Sigmoid colon (tissue), 7 donors: ENCODE data around the gene ARMC2. TPM values are rescaled to one million over a fixed set of nuclear protein-coding genes. Genes with fewer than 3 reads are reported as not detected.

ENCODE experiments used
- DNase-seq: peaks from one replicate; pipeline ENCODE4 v3.0.0-alpha.2; 2019
- H3K27ac ChIP-seq, 4 donors: fragments of 200-600 bp; sonication (generic); one replicate each; pipeline ENCODE4 v1.5.1; 2016 to 2019; ENCODE audit warnings: mild to moderate bottlenecking in 1 of 4
- H3K27me3 ChIP-seq, 3 donors: fragments of 200-600 bp; sonication (generic); one replicate each; pipeline ENCODE4 v1.5.1; 2019; ENCODE audit warnings: mild to moderate bottlenecking in 1 of 3
- H3K36me3 ChIP-seq, 4 donors: fragments of 200-600 bp; sonication (generic); one replicate each; pipeline ENCODE4 v1.5.1; 2016 to 2019
- H3K4me1 ChIP-seq, 4 donors: fragments of 200-600 bp; sonication (generic); one replicate each; pipeline ENCODE4 v1.5.1; 2017 to 2019
- H3K4me3 ChIP-seq, 4 donors: fragments of 200-600 bp; sonication (generic); one replicate each; pipeline ENCODE4 v1.5.1; 2017 to 2019; ENCODE audit warnings: mild to moderate bottlenecking in 2 of 4, moderate library complexity in 1 of 4
- H3K9me3 ChIP-seq, 4 donors: fragments of 200-600 bp in 3 of 4; sonication (generic) in 3 of 4; one replicate each; pipeline versions ENCODE4 v1.5.1 to v1.6.1; 2013 to 2019
- CTCF ChIP-seq, 4 experiments: fragments of 450-650 bp in 3 of 4; fragments of 200-600 bp in 1 of 4; IDR thresholded peaks; one replicate each; pipeline ENCODE4 v1.5.1; 2016 to 2019; ENCODE audit warnings: antibody characterized with exemption in 4 of 4, mild to moderate bottlenecking in 3 of 4, moderate library complexity in 2 of 4
- EP300 ChIP-seq, 4 donors: sonication (generic); formaldehyde crosslinking; IDR thresholded peaks; one replicate each; pipeline ENCODE4 v1.6.1; 2017; ENCODE audit warnings: antibody characterized with exemption in 4 of 4
- POLR2A ChIP-seq, 2 donors: fragments of 450-650 bp; IDR thresholded peaks; one replicate each; pipeline ENCODE4 v1.6.1; 2016; ENCODE audit warnings: antibody characterized with exemption in 2 of 2, mild to moderate bottlenecking in 2 of 2, moderate library complexity in 2 of 2
- POLR2AphosphoS5 ChIP-seq, 4 donors: sonication (generic); formaldehyde crosslinking; IDR thresholded peaks; one replicate each; pipeline ENCODE4 v1.6.1; 2017; ENCODE audit warnings: antibody characterized with exemption in 4 of 4
- WGBS, 2 donors: extraction: QIAGEN DNeasy Blood & Tissue Kit; methylation state at CpG; one replicate each; pipeline ENCODE4 v1.1.7; 2013; 5-methylcytosine and 5-hydroxymethylcytosine counted together
- intact Hi-C: fragments of 100-400 bp; cut with DNase I; formaldehyde crosslinking; loops from one replicate; pipeline ENCODE4 v1.15.1; 2023
- polyA plus RNA-seq, 3 donors: library from polyadenylated mRNA; stranded (reverse); fragments of 200-250 nt; gene quantifications; one replicate each; pipeline ENCODE4 v1.2.3, GENCODE V29; 2013
- total RNA-seq, 4 donors: library from RNA; depleted of rRNA; stranded (reverse); fragments of >200 nt; gene quantifications; one replicate each; pipeline ENCODE4 v1.1.0, GENCODE V29; 2016
- donor health status: healthy with polysubstance abuse.
- donor health status: Bipolar disorder and iron deficiency.
- donor health status: healthy.

ARMC2 gene
- total and polyA plus RNA-seq, 7 donors: under 0.01 to 8.6 (median 2.5) TPM

GRCh38 chr6:108878942-108879341, 30.7 kb downstream of the ARMC2 start:
- Histone ChIP-seq H3K4me3 (no peak overlapping the region), H3K9me3 (no peaks in the 10 kb centered on the region), H3K27me3 (no peaks in the 10 kb centered on the region), H3K36me3 (no peaks in the 10 kb centered on the region), H3K27ac (no peak overlapping the region), H3K4me1 (peaks cover 0 to 7% (median 5%) of the 10 kb centered on the region in 4 donors)
- WGBS, 2 donors: 95 to 98% methylated on average over 2 of the region's 2 CpGs
- intact Hi-C loops: no loop called here
- TF ChIP-seq POLR2AphosphoS5 (IDR thresholded peaks at IDR 0.05): no peak
- TF ChIP-seq POLR2A (IDR thresholded peaks at IDR 0.05): no peak
- TF ChIP-seq EP300 (IDR thresholded peaks at IDR 0.05): no peak
- TF ChIP-seq CTCF (IDR thresholded peaks at IDR 0.05): no peak
- no peak for DNase-seq

GRCh38 chr6:108883172-108883571, 35.0 kb downstream of the ARMC2 start:
- no peaks in the 10 kb centered on the region for H3K27me3 ChIP-seq
- H3K4me1 ChIP-seq: no peaks in the 10 kb centered on the region
- no peak overlapping the region for H3K4me3 ChIP-seq
- H3K27ac ChIP-seq: no peak overlapping the region
- no peaks in the 10 kb centered on the region for H3K36me3 ChIP-seq
- 76 to 89% methylated on average over 1 of the region's 1 CpG for WGBS, 2 donors
- TF ChIP-seq EP300 (IDR thresholded peaks at IDR 0.05) (no peak), POLR2A (IDR thresholded peaks at IDR 0.05) (no peak), CTCF (IDR thresholded peaks at IDR 0.05) (no peak), POLR2AphosphoS5 (IDR thresholded peaks at IDR 0.05) (no peak)
- no peak for DNase-seq
- intact Hi-C loops: no loop called here
- no peaks in the 10 kb centered on the region for H3K9me3 ChIP-seq

GRCh38 chr6:108884211-108885059, 36.2 kb downstream of the ARMC2 start:
- intact Hi-C loops: no loop called here
- no peaks in the 10 kb centered on the region for H3K27me3 ChIP-seq
- no peak overlapping the region for H3K4me3 ChIP-seq
- H3K27ac ChIP-seq: no peak overlapping the region
- H3K4me1 ChIP-seq: no peaks in the 10 kb centered on the region
- no peak for DNase-seq
- no peaks in the 10 kb centered on the region for H3K9me3 ChIP-seq
- no peaks in the 10 kb centered on the region for H3K36me3 ChIP-seq
- 91 to 94% methylated on average over 9 of the region's 9 CpGs for WGBS, 2 donors
- no peak for TF ChIP-seq EP300 (IDR thresholded peaks at IDR 0.05)
- no peak for TF ChIP-seq POLR2A (IDR thresholded peaks at IDR 0.05)
- no peak for TF ChIP-seq POLR2AphosphoS5 (IDR thresholded peaks at IDR 0.05)
- TF ChIP-seq CTCF (IDR thresholded peaks at IDR 0.05): no peak

- intact Hi-C loops: no loop called here
- Histone ChIP-seq H3K36me3 (no peaks in the 10 kb centered on the region), H3K4me3 (no peak overlapping the region)
Observed at GRCh38 chr6:108888052-108888451, 39.8 kb downstream of the ARMC2 start.

More at GRCh38 chr6:108888052-108888451, 39.8 kb downstream of the ARMC2 start:
- Histone ChIP-seq H3K4me1 (peaks cover 0 to under 1% (median 0%) of the 10 kb centered on the region in 4 donors), H3K27ac (no peak overlapping the region), H3K27me3 (no peaks in the 10 kb centered on the region), H3K9me3 (no peaks in the 10 kb centered on the region)
- DNase-seq: no peak
- TF ChIP-seq EP300 (IDR thresholded peaks at IDR 0.05) (no peak), POLR2A (IDR thresholded peaks at IDR 0.05) (no peak), POLR2AphosphoS5 (IDR thresholded peaks at IDR 0.05) (no peak), CTCF (IDR thresholded peaks at IDR 0.05) (no peak)
- 90 to 92% methylated on average over 6 of the region's 6 CpGs for WGBS, 2 donors
